Ramos (cell line): ENCODE measurements around the gene ACTA2.

Experiments used
- in situ Hi-C: fragments of 300-500 bp; cut with MboI; formaldehyde crosslinking; loops from one replicate; pipeline ENCODE4 v1.14.3; 2022; ENCODE audit warnings: low sequenced_read_pairs; ENCODE audit not compliant: unreplicated experiment

Gene ACTA2

DNA sequence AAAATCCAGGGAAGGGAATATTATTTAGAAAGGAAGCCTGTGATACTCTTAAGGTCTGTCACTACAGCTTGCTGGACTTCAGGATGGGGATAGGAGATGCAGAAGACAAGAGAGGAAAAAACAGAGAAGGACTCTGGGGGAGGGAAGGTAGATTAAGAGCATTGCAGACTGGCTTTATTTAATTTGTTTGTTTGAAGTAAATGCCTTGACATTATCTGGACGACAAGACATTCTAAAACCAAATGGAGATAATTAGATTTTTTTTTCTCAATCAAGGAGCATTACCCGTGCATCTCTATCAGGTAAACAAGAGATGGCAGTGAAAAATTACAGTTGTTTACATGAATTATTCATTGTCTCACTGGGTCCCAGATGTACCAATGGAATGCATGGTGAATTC lies 24.3 kb downstream of the ACTA2 start:
- in situ Hi-C loops, result no loop called here

DNA sequence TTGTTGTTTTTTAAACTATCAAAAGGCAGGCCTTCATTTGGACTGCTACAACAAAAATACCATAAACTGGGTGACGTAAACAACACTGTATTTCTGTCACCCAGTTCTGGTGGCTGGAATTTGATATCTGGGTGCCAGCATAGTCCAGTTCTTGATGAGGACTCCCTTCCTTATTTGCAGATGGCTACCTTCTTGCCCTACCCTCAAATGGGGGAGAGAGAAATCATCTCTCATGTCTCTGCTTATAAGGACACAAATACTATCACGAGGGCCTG lies 25.2 kb downstream of the ACTA2 start:
- in situ Hi-C loops, result no loop called here

DNA sequence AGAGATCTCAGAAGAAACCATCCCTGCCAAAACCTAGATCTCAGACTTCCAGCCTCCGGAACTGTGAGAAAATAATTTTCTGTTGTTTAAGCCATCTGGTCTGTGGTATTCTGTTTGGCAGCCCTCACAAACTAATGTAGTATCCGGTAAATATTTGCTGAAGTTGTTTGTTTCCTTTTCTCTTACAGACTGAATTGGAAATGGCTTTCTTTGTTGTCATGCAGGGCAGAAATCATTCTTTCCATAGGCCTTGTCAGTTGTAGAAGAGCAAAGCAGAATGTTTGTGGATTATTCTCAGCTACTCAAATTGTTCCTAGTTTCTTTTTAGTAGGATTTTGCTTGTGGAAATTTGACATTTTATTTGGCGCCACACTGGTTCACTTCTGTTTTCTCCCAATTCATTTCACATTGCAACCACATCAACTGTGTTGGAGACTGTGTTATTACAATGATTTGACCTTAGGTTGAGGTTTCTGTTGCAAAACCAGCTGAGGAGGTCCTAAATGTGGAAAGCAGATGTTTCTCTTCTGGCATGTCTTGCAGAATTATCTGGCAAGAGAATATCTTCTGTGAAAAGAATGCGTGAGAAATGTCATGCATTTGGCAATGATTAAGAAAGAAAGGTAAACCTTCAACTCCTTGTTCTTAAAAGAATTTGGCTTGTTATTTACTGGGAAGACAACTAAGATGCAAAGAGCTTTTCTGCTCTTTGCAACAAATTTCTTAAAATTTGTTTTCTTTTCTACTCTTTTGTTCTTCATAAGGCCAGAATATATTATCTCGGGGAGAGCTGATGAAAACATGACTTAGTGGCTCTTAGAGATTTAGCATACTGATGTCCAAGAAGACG lies 25.8 kb downstream of the ACTA2 start:
- in situ Hi-C loops, result no loop called here

DNA sequence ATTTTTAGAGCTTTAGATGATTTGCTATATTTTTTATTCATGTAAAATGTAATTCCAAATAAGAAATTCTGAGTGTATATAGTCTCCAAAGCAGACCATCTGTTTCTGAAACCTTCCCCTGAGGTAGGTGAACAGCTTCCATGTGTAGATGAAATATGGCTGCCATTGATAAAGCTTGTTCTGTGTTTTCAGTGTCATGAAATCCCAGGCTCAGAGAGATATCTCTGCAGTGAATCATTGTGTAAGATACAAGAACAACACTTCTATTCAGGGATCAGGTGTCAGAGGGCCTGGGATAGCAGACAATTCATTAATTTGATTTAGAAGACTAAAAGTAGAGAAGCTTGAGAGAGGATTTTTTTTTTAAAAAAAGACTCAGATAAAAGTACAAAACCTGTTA lies 29.1 kb downstream of the ACTA2 start:
- in situ Hi-C loops, result no loop called here

DNA sequence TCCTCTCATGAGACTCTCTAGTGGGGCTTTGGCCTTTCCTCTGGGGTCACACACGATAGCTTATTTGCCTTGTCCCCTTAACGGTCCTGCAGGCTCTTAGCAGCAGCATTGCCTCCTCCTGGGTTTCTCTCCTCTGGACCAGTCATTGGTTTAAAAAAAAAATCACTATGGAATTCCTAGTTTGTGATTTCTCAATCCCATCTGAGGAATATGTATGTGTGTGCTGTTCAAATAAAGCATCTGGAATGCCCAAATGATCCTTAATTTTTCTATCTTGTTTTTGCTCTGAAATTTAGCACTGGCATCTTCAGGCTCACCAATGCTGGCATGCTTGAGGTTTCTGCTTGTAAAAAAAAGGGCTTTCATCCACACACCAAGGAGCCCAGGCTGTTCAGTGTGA lies 30.5 kb downstream of the ACTA2 start:
- in situ Hi-C loops, result no loop called here

DNA sequence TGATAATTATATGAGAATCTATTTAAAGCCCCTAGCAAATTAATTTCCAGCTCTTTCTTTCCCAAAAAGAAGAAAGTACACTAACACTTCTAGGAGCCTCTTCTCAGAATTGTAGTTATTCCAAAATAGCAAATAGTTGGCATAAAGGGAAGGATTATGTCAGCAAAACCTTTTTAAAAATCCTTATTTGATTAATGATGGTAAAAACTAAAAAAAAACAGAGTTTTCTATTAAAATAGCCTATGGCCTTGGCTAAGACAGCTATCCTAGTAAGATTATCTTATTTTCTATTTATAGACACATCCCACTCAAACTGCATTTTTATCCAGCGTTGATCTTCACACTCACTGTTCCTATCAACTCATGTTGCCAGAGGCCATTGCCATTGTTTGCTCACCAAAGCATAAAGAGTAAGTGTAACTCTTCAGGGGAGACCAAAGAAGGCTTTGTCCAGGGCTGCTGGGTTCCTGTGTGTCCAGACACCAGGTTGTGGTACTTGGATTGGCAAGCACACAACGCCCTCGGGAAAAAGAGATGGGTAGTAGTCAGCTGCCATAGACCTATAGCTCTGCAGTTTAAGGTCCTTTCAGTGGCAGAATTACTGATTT lies 31.5 kb downstream of the ACTA2 start:
- in situ Hi-C loops, result no loop called here

DNA sequence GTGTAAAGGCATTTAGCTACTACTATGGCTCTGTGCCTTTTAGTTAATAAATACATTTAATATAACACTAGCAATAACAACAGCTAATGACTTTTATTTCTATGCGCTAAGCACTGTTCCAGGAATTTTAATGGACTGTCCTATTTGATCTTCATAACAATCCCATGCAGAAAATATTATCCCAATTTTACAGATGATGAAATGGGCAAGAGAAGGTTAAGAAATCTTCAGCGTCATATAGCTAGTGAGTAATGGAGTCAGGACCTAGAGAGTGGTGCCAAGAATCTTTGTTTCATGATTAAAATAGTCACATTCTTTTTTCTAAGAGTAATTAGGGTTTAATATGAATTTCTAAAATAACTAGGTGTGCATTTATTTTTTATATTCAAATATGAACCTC lies 32.4 kb downstream of the ACTA2 start:
- in situ Hi-C loops, result no loop called here

DNA sequence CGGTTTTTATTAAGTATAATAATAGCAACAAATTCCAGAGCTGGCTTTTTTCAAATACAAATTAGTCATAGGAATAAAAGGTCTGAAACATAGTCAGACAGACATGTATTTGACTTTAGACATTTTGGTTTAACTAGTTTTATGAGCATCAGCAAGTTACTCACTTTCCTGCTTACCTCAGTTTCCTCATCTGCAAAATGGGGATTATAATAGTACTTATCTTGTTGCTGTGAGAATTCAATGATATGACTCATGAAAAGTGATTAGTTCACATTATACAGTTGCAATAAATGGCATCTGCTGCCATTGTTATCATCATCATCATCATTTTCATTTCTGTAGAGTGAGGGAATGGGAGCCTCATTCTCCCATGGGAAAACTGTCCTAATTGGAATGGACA lies 33.5 kb downstream of the ACTA2 start:
- in situ Hi-C loops, result no loop called here

DNA sequence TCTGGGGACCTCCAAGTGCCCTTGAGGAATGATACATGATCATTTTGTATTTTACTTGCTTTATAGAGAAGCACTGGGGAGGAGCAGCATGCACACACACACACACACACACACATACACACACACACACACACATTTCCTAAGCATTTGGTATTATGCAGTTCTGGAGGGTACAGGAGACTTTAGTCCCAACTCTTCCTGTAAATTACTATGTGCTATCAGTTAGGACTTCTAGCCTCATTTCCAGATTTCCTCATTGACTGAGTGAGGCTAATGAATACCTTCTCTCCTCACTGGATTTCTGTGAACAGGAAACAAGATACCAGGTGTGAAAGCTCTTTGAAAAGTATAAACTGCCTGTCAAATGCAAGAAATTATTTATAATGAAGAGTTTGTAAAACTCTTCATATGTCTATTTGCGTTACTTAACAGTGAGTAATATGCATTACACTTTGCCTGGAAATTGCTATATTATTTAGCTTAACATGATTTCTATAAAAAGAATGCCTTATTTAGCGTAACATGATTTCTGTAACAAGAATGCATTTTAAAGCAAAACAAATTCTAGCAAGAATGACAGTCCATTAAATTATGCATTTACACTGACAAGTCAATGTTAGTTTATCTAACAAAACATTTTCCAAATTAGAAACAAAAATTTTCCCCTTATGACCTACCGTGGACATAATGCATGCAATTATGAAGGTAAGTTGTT lies 34.2 kb downstream of the ACTA2 start:
- in situ Hi-C loops, result no loop called here

DNA sequence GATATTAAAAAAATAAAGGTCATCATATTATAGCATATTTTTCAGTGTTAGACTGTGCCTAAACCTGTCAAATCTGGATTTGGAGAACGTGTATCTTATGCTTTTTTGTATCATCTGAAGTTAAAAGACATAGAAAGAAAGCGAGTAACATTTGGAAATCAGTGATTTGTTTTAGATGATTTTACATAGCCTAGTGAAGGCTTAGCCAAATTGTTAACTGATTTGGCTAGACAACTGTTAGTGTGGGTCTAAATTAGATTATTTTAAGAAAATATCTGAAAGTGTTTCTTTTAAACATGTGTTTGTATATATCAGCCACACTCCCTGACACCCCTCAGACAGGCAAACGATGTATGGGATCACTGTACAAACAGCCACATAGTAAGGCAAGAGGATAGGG lies 35.6 kb downstream of the ACTA2 start:
- in situ Hi-C loops, result no loop called here

DNA sequence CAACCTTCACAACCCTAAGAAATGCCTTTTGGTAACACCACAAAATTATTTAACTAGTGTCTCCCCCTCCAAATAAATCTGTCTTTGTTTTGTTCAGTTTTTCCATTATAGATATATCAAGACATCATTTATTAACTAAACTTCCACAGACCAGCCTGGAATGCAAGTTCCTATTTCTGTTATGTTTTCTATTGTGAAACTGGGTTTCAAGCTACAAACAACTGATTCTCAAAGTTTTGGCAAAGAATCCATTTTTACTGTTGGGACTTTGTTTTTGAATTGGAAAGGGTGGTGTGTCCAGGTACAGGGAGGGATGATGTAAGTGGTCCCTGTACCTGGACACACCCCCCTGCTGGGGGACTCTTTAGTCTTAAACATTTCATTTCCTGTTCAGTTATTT lies 36.3 kb downstream of the ACTA2 start:
- in situ Hi-C loops, result no loop called here

DNA sequence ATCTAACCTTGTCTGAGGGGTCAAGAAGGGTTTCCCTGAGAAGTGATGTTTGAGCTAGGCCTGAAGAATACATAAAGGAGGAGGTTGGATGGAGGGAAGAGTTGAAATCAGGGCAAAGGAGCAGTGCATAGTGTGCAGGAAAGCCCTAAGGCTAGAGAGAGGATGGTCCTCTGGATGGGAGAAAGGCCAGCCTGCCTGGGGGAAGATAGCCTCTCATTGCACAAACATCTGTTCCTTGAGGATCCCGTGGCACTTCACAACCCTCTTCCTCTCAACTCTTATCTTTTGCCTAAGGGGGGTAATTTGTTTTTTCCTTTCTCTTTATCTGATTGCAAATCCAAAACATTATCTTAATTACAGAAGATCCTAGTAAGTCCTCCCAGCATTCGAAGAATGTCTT lies 36.8 kb downstream of the ACTA2 start:
- in situ Hi-C loops, result no loop called here

DNA sequence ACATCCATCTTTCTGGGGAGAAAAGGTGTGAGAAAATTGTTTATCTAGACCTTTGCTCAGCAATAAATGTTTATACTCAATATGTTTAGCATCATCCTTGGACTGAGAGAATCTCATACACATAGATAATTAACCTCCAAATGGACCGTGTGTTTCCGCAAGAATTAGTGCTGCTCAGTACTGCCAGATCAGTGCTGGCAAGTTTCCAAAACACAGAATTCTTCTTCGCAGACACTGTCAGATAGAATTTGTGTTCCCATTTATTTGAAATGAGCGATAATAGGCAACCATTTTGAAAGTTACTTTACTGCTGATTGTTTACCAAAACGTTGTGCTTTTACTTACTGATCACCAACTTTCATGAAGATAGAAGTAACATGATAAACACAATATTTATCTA lies 38.8 kb downstream of the ACTA2 start:
- in situ Hi-C loops, result no loop called here

DNA sequence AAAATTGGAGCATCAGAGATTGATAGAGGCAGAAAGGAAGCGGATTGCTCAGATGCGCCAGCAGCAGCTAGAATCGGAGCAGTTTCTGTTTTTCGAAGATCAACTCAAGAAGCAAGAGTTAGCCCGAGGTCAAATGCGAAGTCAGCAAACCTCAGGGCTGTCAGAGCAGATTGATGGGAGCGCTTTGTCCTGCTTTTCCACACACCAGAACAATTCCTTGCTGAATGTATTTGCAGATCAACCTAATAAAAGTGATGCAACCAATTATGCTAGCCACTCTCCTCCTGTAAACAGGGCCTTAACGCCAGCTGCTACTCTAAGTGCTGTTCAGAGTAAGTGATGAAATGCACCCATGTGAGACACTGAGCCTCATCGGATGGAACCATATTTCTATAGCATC lies 39.4 kb downstream of the ACTA2 start:
- in situ Hi-C loops, result no loop called here

DNA sequence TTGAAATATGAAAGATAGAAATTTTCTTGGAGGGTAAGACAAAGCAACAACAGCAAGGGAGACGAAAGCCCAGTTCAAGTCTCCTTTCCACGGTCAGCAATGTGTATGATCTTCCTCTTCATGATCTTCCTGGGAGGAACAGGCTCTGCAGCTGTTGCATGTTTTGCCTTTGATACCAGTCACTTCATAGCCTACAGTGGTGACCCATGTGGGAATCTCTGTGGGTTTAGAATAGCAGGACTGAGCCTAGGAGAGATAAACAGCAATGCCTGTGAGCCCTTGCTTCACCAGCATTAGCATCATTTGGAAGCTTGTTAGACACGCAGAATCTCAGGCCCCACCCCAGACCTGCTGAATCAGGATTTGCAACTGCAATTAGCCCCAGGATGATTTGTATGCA lies 40.7 kb downstream of the ACTA2 start:
- in situ Hi-C loops, result no loop called here

DNA sequence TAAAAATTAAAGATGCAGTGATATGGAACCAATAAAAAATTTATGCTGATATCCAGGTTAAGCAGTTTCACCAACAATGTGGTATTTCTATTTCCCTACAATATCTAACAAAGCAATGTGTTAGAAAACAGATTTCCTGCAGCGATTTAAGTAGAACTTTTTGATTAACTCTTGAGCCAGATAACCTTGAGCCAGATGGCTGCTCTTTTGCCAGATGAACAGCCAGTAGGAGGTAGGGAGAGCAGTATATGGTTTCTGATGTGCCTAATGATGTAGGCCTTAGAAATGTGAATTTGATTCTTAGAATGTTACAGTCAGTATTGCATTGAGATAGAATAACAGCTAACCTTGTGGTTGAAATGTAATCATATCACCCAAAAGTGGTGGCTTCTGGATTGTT lies 41.5 kb downstream of the ACTA2 start:
- in situ Hi-C loops, result no loop called here

DNA sequence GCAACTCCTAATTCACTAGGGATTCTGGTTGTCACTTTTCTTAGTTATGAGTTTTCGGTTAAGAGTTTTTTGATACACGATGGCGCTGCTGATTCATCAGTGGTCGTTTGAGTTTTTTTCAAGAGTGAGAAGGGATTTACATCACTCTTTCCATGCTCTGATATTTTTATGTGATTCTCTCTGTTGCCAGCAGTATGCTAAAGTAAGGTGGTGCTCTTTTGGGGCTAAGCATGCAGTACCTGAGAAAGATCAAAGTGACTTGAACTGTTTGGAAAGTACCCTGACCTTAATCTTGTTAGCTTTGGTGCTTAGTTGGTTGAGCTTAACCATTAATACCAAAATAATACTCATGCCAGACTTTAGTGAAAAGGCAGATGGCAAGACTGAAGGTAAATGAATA lies 44.4 kb downstream of the ACTA2 start:
- in situ Hi-C loops, result no loop called here

DNA sequence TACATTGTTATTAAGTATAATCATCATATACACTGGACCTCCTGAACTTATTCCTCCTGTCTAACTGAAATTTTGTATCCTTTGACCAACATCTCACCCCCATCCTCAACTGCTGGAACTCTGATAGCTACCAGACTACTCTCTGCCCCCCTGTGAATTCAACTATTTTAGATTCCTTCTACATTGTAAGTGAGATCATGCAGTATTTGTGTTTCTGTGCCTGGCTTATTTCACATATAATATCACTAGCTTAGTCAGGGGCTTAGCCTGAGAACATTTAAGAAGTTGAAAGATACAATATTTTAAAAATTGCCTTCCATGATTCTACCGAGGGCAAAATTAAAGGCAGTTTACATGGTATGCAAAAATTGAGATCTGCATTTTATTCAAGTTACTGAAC lies 45.7 kb downstream of the ACTA2 start:
- in situ Hi-C loops, result no loop called here

DNA sequence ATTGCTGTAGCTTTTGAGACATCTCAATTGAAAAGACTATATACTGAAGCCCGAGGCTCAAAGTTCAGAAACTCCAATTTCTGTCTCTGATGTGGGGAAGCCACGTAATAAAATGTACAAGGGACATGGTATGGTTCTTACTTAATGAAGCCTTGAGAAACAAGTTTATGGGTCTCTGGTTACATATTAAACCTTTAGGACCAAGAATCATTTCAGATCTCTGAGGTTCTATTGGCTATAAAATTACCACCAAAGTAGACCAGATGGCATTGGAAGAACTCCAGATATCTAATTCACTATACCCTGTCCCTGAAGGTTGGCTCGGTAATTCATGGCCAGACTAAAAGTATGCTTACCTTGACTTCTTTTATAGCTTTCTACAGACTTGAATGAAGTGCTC lies 48.9 kb downstream of the ACTA2 start:
- in situ Hi-C loops, result no loop called here

DNA sequence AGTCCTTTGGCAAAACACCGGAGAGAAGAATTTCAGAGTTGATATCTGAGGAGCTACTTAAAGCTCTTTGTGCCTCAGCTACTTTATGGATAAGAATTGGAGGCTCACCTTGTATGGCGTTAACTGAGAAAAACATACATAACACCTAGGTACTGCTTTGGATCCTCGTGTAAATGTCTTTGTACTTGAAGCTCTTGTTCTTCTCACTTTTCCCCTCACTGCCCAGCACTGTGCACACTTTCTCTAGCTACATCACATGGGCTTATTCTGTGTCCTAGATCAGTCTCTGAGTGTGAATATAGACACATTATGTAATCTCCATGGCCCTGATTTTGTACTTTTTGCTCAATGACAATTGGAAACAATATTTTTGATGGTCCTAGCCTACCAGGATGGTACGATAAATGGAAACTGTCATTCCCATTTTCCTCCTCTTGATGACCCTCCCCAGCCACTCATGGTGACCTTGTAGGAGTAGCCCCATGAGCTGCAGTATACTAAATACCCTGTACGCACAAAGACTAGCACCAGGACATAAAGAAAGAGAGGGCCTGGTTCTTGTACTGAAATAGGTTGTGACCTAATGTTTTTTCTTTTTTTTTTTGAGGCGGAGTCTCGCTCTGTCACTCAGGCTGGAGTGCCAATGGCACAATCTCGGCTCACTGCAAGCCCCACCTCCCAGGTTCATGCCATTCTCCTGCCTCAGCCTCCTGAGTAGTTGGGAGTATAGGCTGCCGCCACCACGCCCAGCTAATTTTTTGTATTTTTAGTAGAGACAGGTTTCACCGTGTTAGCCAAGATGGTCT lies 50.4 kb downstream of the ACTA2 start:
- in situ Hi-C loops, result no loop called here
